Cardiac septum (tissue), 1 donor: Measurements from ENCODE around the gene SCP2. TPM values are rescaled to one million over a fixed set of nuclear protein-coding genes. Genes with fewer than 3 reads are reported as not detected.
A peak's percentile ranks its signal among the peaks of the same experiment; 100 is the strongest.

Source experiments
- DNase-seq: peaks from one replicate; pipeline ENCODE4 v3.0.0-alpha.2; 2020; ENCODE audit warnings: low spot score
- intact Hi-C: fragments of 100-400 bp; cut with DNase I; formaldehyde crosslinking; loops from one replicate; pipeline ENCODE4 v1.14.0; 2022
- total RNA-seq: library from RNA; stranded (reverse); fragmentation: NEBNext Ultra II Directional; extraction: Animal tissue kit (Norgen Biotek cat#: 25700); gene quantifications from one replicate; pipeline ENCODE4 v1.2.1, GENCODE V29; 2021
- donor health status: DM: no; HTN: no; CAD: no.

SCP2 gene
- total RNA-seq, 1 donor from 2014 or later, result 124 TPM

DNA sequence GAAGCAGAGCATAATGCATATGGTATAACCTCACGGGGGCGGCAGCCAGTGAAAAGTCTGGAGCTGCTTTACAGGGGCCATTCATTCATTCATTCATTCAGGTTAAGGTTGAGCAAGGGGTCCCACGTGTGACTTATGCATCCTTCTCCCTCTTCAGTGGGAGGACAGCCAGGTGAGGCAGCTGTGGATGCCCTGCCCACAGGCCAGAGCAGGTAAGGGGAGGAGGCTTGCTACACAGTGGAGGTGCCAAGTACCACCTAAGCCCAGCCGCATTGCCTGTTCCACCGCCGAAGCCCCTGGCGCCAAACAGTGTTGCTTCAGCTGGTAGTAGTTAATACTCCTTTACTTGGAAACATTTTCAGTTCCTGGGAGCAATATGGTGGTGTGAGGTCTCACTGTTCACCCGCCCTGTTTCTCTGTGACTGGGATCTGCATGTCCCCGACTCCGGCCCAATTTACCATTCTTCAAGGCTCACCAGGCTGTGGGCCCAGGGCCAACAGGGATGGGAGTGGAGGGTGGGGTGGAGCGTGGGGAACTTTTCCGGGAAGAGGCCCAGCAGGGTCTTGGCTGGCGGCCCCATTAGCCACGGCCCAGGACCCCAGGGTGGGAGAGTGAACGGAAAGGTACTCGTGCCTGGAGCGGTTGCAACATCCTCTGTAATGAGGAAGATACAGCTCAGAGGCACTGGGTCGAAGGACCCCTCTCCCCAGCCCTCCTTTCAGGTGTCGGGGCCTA lies 134.2 kb downstream of the SCP2 start:
- DNase-seq, result peak; percentile 62
- intact Hi-C loops, result loop anchor here (5.0 kb wide), 1 partner anchor 61 kb away; no protein-coding TSS in a partner anchor

- peak; percentile 71 for DNase-seq
- intact Hi-C loops, result loop anchor here (5.0 kb wide), 1 partner anchor 60 kb away; no protein-coding TSS in a partner anchor
These were observed 135.0 kb downstream of the SCP2 start, which contains the start of gene PODN for GRCh38 chr1:53061859-53062707. TSS of gene PODN (plus strand) at chr1:53062213. CDS start at chr1:53069856, 7,643 bp downstream.

GRCh38 chr1:53062708-53063591 lies 135.9 kb downstream of the SCP2 start:
- peak; percentile 58 for DNase-seq
- intact Hi-C loops, result loop anchor here (5.0 kb wide), 1 partner anchor 59 kb away; no protein-coding TSS in a partner anchor

DNA sequence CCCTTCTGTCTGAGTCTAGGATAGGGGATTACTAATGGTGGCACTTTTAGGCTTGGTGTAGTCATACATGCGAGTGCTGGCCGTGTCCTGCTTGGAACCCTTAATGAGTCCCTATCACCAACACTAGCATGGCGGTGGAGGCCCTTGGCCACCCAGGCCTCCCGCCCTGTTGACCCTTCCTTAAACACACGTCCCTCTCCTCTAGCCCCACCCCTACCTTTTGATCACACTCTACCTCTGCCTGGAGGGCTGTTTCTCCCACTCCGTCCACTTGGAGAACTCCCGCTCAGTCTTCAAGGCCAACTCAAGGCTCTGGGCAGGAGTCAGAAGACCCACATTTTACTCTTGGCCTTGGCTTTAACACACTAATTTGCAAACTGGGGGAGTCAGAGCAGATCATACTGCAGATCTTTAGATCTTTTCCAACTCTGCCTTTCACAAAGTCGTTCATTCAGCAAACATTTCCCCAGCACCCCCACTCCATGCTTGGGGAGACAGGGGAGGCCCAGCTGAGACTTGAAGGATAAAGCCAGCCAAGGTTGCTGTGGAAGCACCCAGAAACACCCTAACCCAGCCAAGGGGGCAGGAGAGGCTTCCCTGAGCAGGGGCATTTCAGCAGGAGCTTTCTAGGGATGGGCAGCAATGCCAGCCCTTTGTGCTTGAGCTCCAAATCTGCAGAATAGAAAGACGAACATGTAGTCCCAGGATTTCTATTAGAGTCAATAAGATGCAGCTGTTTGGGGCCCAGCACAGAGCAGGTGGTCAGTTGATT lies 136.9 kb downstream of the SCP2 start:
- intact Hi-C loops, result loop anchor here (5.0 kb wide), 1 partner anchor 58 kb away; no protein-coding TSS in a partner anchor
- DNase-seq, result no peak

DNA sequence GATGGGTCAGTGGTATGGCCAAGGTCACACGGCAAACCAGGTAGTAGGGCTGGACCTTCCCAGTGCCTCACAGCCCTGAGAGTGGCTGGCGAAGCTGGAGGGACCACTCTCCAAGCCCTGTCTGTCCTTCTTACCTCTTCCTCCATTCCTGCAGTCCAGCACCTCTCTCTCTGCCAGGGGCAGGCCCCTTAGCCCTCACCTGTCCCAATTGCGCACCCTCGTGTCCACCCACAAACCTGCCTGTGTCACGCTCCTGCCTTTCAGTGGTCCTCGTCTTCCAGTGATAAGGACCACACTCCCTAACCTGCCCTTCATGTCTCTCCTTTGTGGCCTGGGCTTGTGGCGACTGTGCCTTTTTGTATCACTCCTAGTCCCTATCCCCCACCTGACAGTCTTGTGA lies 138.3 kb downstream of the SCP2 start:
- intact Hi-C loops, result loop anchor here (5.0 kb wide), 1 partner anchor 117 kb away; no protein-coding TSS in a partner anchor
- DNase-seq, result no peak

- DNase-seq, result peak; percentile 53
- intact Hi-C loops, result loop anchor here (5.0 kb wide), 1 partner anchor 116 kb away; no protein-coding TSS in a partner anchor
These were observed 139.4 kb downstream of the SCP2 start for GRCh38 chr1:53066488-53066887.

- DNase-seq, result peak; percentile 69
- intact Hi-C loops, result loop anchor here (5.0 kb wide), 1 partner anchor 115 kb away; no protein-coding TSS in a partner anchor
These were observed 140.0 kb downstream of the SCP2 start for GRCh38 chr1:53066891-53067738.

DNA sequence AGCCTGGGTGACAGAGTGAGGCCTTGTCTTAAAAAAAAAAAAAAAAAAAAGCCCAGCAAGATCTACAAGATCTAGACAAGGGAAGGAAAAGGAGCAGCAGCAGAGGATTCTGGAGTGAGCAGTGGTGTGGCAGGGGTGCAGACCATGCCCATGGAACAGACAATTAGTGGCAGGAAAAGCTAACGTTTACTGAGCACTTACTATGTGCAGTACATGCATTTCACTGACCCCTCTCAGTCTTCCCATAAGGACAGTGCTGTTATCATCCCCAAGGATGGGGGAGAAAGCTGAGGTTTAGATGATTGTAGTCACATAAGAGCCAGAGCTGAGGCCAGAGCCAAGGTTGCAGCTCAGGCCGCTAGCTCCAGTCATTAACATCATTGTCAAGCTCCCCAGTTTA lies 140.8 kb downstream of the SCP2 start:
- no peak for DNase-seq
- intact Hi-C loops, result loop anchor here (5.0 kb wide), 1 partner anchor 114 kb away; no protein-coding TSS in a partner anchor

- intact Hi-C loops, result loop anchor here (5.0 kb wide), 1 partner anchor 114 kb away; no protein-coding TSS in a partner anchor
These were observed 141.4 kb downstream of the SCP2 start for GRCh38 chr1:53068314-53069099.

DNA sequence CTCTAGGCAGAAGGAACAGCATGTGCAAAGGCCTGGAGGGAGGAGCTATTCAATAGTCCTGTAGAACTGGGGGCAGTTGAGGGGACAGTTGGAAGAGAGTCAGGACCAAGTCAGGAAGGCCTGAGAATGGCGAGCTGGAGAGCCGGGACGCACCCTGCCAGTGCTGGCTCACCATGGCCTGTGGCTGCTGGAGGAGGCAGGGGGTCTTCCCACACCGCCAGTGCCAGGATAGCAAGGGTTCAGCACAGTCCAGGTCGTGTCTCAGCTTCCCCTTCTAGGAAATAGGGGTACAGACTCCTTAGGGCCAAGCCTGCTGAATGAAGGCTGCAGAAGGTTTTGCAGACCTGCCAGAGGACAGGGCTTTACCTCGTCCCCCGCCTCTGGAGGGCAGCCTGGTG lies 142.2 kb downstream of the SCP2 start:
- intact Hi-C loops, result loop anchor here (5.0 kb wide), 1 partner anchor 113 kb away; no protein-coding TSS in a partner anchor
- DNase-seq, result peak; percentile 69

More at GRCh38 chr1:53068314-53069099, 141.4 kb downstream of the SCP2 start:
- no peak for DNase-seq

DNA sequence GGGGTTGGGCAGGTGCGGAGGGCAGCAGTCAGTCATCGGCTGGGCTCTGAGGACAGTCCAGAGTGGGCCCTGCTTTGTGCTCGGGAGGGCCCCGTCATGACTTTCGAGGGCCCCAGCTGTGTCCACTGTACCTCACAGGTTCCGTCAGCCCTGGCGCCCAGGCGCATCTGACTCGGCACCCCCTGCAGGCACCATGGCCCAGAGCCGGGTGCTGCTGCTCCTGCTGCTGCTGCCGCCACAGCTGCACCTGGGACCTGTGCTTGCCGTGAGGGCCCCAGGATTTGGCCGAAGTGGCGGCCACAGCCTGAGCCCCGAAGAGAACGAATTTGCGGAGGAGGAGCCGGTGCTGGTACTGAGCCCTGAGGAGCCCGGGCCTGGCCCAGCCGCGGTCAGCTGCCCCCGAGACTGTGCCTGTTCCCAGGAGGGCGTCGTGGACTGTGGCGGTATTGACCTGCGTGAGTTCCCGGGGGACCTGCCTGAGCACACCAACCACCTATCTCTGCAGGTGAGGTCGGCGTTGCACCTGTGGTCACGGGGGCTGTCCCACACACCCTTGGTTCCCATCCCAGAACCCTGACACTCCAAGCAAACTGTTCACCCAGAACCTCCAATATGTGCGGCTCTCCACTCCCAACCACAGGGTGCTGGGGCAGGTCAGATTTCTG lies 142.7 kb downstream of the SCP2 start:
- DNase-seq, result peak; percentile 63
- intact Hi-C loops, result loop anchor here (5.0 kb wide), 1 partner anchor 113 kb away; no protein-coding TSS in a partner anchor

DNA sequence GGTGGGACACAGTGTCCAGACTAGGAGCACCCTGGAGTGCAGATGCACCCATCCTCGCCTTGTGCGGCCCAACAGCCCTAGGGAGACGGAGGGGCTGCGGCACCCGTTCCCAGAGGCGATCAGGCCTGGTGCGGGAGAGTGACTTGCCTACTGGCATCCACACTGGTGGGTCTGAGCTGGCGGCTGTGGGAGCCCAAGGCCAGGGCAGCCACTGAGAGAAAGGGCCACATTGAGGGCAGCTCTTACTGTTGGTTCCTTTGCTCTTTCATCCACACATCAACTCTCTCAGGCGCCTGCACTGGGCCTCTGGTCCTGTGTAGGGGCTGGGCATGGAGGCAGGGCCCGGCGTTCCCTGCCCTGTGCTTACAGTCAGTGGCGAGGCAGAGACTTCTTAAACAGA lies 143.5 kb downstream of the SCP2 start:
- intact Hi-C loops, result no loop called here
- DNase-seq, result peak; percentile 69

GRCh38 chr1:53071167-53071865 lies 144.2 kb downstream of the SCP2 start:
- peak; percentile 58 for DNase-seq
- intact Hi-C loops, result no loop called here

DNA sequence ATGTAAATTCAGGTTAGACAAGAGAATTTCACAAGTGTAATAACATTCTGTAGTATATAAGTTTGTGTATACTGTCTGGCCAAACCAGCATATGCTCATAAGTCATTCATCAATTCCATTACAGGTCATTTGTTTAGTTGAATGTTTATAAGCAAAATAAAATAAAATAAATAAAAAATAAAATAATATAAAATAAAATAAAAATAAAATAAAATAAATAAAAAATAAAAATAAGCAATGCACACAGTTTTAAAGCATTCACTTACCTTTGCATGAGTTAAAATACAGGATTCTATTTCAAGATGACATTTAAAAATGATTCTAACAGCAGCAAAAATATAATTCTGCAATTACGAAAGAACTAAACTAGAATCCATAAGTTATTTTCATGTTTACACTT lies 144.8 kb downstream of the SCP2 start:
- intact Hi-C loops, result no loop called here

DNA sequence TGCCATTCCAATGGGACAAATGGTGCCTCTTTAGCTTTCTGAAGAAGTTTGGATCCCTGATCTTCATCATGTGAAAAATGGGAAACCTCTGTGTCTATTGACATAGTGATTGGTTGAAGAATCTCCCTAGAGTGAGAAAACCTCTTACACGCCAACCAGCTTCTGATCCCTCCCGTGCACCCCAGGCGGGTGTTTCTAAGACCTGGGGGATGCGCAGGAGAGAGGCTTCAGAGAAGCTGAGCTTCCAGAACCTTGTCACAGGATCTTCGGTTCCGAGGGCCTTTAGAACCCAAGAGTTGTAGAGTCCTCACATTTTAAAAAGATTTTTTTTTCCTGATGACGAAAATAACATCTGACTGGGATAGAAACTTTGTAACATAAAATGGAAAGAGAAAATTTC lies 146.2 kb downstream of the SCP2 start:
- intact Hi-C loops, result no loop called here
- peak; percentile 44 for DNase-seq

More for the DNA sequence above, 144.8 kb downstream of the SCP2 start:
- DNase-seq, result no peak
